Astrocyte of the hippocampus (primary cell): ENCODE results near the gene TRIP13.
"Not testable (repeated sequence)": the region's sequence is repeated elsewhere in the genome, so short reads cannot be mapped to it uniquely, and the experiment has no call there.

Source experiments
- DNase-seq: peaks from one replicate; pipeline ENCODE4 v3.0.0; 2011; ENCODE audit warnings: low read depth, low spot score

Gene TRIP13

DNA sequence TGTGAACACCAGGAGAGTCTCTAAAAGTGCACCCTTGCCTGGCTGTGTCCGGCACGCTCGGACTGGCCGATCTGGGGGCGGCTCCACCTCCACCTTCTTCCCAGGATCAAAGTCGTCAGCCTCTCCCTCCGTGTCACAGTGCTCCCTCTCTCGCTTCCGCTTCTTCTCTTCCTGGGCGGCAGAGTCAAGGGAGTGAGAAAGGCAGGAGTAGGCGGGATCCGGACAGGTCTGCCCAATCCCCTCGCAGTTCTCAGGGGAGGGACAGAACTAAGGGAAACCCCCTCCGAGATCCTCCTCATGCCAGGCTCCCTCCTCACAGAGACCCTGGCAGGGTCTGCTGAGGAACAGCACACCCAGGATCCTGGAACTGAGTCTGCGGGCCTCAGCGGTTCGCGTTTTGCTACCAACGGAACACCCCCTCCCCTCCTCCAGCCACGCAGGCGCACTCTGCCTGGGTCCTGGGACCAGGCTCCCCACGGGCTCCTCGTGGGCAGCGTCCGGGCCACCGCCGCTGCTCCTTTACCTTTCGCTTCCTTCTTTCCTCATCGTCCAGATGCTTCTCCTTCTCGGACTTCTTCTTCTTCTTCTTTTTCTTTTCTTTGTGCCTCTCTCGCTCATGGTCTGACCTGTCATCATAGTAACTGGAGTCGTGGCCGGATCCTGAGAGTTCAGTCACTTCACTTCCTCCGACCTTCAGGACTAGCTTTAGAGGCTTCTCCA, 1.4 kb upstream of the TRIP13 start:
- DNase-seq: no peak

DNA sequence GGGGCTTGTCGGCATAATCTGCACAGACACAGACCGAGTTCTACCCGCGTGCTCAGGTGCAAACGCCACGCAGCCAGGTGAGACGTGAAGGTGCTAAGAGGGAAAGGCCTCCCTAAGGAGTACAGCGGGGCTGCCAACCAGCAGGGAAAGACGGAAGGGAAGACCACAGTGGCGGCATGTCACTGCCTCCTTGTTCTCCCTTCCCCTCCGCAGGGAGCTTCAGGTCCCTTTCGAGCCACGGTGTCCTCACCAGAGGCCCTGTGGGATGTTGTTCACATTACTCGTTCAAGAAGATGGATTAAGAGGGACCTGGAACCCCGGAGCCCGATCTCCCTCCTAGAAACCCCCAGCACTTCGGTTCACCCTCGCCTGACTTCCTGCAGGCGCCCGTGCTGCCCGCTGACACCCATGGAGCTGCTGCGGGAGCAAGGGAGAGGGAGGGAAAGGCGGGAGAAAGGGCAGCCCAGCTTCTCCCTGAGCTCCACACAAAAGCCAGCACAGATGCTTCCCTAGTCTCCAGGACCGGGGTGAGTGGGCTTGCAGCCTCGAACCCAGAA, 769 bp upstream of the TRIP13 start:
- peak; percentile 57 for DNase-seq

DNA sequence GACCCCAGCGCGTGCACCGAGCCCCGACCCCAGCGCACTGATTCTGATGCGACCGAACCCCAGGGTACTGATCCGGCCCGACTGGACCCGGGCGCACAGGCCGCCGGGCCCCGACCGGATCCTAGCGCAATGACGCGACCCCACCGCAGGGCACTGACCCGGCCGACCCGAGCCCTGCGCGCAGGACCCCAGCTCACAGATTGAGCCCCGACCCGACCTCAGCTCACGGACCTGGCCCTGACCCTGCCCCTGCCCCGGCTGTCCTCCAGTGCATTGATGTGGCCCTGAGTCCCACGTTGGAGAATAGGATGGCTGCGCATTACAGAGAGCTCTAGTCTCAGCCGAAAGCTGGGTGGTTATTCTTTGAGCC, 438 bp downstream of the TRIP13 start:
- no peak for DNase-seq

DNA sequence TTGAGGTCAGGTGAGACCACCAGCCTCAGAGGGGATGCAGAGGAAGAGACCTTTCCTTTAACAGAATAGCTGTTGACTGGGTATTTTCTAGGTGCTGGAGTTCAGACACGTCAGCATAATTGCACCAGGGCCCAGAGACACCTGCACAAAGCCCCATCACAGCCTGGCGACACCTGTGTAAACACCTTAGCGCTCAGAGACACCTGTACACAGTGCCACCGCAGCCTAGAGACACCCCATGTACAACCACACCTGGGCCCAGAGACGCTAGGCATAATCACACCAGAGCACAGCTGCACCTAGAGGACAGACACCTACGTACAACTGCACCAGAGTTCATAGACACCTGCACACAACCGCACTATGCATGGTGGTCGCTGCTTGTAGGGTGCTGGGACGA, 1.0 kb downstream of the TRIP13 start:
- DNase-seq: no peak

DNA sequence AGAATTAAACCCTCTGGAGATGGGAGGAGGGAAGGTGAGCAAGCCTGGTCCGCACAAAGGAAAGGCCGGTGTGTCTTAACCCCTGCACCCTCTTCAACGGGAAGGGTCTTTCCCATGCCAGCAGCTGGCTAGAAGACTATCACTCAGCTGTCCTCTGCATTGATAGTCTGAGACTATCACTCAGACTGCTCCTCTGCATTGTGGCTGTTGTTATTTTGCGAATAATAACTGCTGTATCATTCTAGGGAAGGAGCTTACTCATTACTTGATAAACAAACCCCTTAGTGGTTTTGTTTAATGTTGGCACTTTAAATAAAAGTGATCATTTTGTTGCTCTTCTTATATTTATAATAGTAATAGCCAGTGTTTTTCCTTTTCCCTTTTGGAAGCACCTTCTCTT, 8.1 kb downstream of the TRIP13 start:
- DNase-seq: no peak

DNA sequence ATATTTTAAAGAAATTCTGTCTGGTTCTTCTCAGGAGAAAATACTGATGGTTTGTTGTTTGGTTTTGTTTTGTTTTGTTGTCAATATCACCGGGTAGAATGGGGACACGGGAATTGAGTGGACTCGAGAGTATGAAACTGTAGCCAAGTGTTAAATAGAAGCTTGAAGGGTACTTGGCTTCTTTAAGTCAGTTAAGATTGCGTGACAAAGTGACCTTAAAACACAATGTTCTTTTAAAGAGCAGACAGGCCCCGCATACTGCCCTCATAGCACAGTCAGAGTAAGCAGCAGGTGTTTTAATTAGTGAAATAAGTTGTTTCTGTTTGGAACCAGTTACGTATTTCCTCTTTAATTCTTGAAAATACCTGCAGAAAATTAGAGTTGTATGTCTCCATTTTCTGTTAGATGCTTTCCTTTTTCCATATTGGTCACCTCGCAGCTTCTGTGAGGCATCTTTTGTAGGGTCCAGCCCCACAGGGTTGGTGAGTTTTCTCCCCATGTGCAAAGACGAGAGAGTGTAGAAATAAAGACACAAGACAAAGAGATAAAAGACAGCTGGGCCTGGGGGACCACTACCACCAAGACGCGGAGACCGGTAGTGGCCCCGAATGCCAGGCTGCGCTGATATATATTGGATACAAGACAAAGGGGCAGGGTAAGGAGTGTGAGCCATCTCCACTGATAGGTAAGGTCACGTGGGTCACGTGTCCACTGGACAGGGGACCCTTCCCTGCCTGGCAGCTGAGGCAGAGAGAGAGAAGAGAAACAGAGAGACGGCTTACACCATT, 9.6 kb downstream of the TRIP13 start:
- no peak for DNase-seq

DNA sequence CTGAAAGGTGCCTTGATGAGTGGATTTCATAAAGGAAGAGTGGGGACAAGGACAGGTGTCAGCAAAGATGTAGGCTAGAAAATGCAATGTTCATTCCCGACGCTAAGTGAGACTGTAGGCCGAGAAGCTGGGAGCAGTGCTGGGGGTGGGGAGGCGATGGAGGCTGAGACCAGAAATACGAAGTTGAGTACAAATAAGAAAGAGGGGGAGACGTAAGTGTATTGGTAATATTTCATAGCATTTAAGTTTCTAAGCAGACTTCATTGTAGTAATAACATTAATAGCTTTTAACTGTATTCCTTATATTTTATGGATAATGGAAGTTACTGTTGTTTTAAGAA, 11.0 kb downstream of the TRIP13 start:
- no peak for DNase-seq

DNA sequence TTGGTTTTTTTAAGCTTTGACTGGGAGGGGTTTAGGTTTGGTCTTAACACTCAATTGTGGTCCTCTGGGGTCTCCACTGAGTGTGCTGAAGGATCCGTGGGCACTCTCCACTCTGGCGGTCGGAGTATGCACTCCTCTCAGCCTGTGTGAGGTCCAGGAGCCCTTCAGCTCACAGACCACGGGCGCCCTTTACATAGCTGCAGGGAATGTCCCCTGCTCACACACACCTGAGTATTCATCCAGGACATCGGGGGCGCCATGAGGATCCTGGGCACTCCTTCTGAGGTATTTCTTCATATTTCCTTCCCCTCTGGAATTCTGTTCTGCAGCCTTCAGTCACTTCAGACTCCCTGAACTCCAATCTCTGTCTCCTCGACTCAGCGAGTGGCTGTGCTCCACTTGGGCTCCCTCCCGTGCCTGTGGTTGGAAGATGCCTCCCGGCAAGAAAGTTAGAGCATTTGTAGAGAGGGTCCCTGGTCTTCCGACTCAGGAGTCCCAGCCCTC, 12.5 kb downstream of the TRIP13 start:
- no peak for DNase-seq

DNA sequence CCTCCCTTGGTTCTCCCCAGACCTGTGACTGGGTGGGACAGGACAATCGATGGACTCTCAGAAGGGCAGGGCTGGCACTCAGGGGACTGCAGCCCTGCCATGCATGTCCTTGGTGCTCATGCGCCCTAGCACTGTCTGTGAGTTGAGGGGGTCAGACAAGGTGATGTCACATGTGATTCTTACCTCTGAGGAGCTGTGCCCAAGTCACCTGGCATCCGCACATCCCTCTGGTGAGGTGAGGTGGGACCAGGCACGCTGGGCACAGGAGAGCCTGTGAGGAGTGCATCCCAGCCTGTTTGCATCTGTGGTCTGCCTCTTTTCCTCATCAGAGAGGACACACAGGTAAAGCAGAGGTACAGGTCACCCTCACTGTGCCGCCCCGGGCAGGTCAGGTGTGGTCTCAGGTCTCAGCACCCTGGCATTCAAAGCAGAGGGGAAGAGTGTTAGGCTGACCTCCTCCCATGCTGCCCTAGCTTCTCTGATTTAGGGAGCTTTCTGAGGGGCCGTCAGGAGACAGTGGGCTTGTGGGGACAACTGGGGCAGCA, 14.8 kb downstream of the TRIP13 start:
- no peak for DNase-seq

DNA sequence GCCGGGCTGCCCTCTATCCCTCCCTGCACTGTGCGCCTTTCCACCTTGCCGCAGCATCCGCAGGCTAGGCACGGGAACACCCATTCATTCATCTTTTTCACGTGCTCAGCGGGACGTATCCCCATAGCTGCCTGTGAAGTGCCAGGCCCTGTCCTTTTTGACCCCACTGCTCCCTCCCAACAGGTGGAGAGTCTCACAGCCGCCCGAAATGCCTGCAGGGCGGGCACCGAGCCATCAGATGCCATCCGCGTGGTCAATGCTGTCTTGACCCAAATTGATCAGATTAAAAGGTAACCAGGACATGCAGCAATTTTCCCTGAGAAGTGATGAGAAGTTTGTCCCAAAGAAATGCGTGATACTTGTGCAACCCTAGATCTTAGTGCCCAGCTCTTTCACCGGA, 15.5 kb downstream of the TRIP13 start:
- no peak for DNase-seq

DNA sequence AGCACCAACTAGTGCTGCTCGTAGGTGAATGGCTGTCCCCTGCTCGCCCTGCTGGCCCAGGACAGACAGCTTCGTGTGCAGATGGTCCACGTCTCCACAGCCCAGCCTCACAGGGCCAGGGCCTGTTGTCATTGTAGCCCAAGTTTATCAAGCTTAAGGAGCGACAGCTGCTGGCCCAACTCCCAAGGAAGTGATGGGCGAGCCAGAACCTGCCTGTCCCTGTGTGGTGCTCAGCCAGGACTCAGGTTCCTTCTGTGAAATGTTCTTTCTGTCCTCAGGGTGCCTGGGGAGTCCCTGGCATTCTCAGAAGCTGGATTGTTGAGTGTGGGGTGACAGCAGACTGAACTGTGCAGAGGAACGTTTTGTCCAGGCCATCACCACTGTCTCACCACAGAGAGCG, 16.4 kb downstream of the TRIP13 start:
- no peak for DNase-seq

DNA sequence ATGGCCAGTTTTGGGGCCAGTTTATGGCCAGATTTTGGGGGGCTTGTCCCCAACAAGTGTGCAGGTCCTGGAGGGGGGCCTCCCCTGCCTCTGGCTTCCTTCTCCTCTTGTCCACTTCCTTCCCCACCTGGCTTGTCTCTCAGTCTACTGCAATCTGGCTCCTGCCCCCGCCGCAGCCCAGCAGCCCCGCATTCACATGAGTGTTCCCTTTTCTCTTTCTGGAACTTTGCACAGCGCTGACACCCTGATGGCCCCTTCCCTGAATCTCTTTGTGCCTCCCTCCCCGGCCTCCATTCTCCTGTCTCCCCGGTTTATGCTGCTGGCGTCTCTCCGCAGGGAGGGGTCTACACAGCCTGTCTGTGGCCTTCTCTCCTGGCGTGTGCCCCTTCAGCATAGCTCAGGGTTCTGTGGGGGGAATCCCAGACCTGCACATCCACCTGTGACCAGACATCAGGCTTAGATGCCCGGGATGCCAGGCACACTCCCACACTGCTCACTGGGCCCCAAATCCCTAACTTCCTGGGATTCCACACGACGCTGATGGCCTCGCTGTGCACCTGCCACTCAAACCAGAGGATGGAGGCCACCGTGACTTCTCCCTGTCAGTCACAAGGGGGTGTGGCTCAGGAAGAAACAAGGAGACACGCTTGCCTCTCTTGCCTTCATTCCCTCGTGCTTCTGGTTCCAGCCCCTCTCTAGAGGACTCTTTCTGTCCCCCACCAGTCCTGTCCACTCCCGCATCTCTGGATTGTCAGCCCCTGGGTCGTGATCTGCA, 17.5 kb downstream of the TRIP13 start:
- no peak for DNase-seq

DNA sequence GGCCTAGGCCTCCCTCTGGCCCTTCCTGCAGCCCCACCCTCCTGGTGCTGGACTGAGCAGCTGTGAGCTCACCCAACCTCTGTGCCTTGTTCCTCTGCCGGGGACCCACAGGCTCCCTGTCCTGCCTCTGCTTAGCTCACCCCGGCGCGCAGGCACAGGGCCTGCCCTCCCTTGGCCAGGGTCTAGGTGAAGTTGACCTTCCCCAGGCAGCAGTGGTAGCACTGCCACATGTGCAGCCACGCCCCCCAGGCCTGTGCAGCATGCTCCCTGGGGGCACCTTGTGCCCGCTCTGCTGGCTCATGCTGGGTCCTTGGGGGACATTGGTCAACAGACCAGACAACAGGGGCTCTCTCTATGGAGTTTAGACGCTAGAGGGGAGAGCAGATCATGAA, 18.1 kb downstream of the TRIP13 start:
- no peak for DNase-seq

DNA sequence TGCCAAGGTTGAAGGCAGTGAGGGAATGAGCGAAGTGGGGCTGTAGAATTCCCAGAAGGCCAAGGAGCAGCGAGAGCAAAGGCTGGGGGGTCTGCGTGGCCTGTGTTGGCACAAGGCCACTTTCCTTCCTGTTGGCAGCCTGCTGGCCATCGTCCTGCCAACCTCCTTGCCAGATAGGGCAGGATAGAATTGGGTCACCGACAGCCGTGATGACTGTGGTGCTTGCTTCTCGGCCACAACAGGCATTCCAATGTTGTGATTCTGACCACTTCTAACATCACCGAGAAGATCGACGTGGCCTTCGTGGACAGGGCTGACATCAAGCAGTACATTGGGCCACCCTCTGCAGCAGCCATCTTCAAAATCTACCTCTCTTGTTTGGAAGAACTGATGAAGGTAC, 18.9 kb downstream of the TRIP13 start:
- peak; percentile 94 for DNase-seq

DNA sequence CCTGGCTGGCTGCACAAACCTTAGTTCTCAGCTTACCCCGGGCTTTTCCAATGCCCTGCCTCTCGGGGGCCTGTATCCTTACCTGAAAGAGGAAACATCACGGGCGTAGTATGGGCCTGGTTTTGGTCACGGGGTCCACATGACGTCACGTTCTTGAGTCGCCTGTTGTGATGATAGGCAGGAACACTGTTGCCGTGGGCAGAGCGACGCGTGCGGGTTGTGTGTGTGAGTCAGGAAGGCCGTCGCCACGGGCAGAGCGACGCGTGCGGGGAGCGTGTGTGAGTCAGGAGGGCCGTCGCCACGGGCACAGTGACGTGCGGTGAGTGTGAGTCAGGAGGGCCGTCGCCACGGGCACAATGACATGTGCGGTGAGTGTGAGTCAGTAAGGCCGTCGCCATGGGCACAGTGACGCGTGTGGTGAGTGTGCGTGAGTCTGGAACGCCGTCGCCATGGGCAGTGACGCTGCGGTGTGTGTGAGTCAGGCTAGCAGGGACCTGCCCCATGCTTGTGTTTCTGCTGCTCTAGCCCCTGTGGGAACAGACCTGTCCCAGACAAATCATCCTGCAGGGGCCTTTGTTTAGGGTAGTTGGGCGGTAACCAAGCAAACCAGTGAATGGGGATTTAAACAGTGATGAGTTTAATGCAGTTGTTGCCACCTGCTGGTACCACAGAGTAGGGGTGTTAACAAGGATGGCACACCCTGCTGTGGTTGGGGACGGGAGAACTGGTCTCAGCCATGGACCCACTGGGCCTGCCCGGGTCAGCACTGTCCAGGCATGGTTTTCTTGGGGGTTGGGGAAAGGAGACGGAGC, 19.8 kb downstream of the TRIP13 start:
- peak; percentile 99 for DNase-seq

DNA sequence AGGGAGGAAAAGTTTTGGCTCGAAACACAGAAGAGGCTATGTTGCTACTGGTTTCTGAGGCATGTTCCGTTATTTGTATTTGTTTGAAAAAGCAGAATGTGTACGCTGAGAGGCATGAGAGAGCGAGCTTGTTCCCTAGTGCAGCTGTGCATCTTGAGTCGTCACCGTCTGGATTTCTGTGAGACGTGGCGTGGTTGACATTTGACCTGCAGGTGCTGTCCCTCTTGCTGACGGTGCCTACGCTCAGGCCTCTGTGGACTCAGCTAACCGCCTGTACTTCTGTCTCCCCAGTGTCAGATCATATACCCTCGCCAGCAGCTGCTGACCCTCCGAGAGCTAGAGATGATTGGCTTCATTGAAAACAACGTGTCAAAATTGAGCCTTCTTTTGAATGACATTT, 21.5 kb downstream of the TRIP13 start:
- DNase-seq: no peak

DNA sequence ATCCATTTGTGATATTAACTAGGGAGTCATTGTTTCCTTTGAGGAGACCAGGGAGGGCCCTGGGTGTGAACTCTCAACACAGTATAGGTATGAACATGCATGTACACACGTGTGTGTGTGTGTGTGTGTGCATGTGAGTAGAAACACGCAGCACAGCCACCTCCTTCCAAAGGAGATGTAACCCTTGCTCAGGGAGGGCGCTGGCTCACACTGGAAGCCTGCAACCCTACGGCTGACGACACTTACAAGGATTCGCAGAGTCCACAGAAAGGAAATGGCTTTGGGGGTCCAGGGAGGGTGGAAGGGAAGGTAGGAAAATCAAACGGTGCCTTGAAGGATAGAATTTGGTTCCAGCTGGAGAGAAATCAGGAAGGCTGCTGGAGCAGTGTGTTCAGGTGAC, 21.9 kb downstream of the TRIP13 start:
- no peak for DNase-seq

DNA sequence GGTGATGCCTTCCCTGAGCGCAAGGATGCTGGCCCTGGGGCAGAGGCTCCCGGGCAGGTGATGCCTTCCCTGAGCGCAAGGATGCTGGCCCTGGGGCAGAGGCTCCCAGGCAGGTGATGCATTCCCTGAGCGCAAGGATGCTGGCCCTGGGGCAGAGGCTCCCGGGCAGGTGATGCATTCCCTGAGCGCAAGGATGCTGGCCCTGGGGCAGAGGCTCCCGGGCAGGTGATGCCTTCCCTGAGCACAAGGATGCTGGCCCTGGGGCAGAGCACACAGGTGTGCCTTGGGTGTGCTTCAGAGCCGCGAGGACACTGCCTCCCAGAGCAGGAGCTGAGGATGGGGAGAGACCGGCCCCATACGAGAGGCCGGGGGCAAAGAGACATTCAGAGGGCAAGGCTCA, 22.7 kb downstream of the TRIP13 start:
- not testable (repeated sequence) for DNase-seq

DNA sequence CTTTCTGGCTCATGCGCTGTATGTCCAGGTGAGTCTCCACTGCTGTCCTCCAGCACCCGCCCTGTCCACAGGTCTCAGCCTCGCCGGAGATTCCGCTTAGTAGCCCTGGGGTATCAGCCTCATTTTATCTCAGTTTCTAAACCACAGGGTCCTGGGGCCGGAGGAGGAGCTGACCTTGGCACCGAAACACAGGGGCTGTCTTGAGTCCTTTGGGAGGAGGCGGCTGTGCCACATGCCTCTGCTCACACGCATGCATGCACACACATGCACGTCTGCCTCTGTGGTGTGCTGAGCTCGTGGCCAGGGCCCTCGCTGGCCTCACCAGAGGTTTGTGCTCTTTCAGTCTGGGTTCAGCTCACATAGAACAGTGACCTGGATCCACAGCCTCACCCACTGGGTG, 23.3 kb downstream of the TRIP13 start:
- peak; percentile 21 for DNase-seq

DNA sequence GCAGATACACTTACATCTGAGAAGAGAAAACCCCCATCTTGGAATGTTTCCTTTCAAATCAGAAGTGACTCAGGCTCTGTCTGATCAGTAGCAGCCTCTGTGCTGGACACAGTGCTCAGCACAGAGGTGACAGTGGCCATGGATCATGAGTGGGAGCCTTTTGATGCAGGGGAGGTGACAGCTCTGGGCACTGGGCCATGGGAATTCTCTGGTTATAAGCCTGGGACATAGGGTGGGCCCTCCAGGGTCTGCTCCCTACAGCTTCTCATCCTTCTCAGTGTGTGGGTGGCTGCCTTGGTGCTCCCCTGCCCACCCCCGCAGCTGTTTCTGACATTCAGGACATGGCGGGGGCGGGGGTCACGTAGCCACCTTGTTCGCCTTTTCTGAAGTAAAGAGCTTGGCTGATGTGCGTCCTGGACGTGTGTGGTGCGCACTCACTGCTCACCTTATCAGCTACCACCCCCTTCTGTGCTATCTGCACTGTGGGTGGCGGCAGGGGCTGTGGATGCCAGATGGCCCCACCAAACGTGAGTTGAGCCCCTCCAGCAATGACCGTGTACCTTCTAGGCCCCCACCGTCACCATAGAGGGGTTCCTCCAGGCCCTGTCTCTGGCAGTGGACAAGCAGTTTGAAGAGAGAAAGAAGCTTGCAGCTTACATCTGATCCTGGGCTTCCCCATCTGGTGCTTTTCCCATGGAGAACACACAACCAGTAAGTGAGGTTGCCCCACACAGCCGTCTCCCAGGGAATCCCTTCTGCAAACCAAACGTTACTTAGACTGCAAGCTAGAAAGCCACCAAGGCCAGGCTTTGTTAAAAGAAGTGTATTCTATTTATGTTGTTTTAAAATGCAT, 24.0 kb downstream of the TRIP13 start:
- peak; percentile 28 for DNase-seq
